HEK293T (cell line): Measurements from ENCODE around the gene SNX3.
"Not testable (repeated sequence)": the region's sequence is repeated elsewhere in the genome, so short reads cannot be mapped to it uniquely, and the experiment has no call there.

Experiments
- CTCF ChIA-PET: fragments of 350-600 bp; formaldehyde crosslinking; extraction: SDS; loops from one replicate; lab custom pipeline; 2021; ENCODE audit warnings: antibody characterized with exemption, inconsistent platforms; lab: Yijun Ruan, JAX
- POLR2A ChIA-PET: fragments of 350-600 bp; formaldehyde crosslinking; extraction: SDS; loops from one replicate; lab custom pipeline; 2020; ENCODE audit warnings: antibody characterized with exemption, inconsistent platforms; lab: Yijun Ruan, JAX
- DNase-seq: peaks from one replicate; pipeline ENCODE4 v3.0.0; 2012; ENCODE audit warnings: mixed read lengths; ENCODE audit errors: extremely low spot score
- ARNT ChIP-seq: fragments of 450-650 bp; IDR thresholded peaks from 2 replicates; pipeline ENCODE4 v1.6.1; 2017; ENCODE audit warnings: mild to moderate bottlenecking
- BHLHE40 ChIP-seq: fragments of 450-650 bp; IDR thresholded peaks from 2 replicates; pipeline ENCODE4 v1.6.1; 2016; ENCODE audit warnings: mild to moderate bottlenecking, moderate library complexity, borderline replicate concordance
- CTBP1 ChIP-seq: fragments of 450-650 bp; IDR thresholded peaks from 2 replicates; pipeline ENCODE4 v1.6.1; 2016; ENCODE audit warnings: borderline replicate concordance
- ELF4 ChIP-seq: fragments of 450-650 bp; IDR thresholded peaks from 2 replicates; pipeline ENCODE4 v1.6.1; 2017; ENCODE audit warnings: antibody characterized with exemption
- FOXA1 ChIP-seq: fragments of 450-650 bp; IDR thresholded peaks from 2 replicates; pipeline ENCODE4 v1.6.1; 2016; ENCODE audit warnings: mild to moderate bottlenecking
- FOXK2 ChIP-seq: fragments of 450-650 bp; IDR thresholded peaks from 2 replicates; pipeline ENCODE4 v1.6.1; 2016; ENCODE audit warnings: mild to moderate bottlenecking
- FOXM1 ChIP-seq: fragments of 450-650 bp; IDR thresholded peaks from 2 replicates; pipeline ENCODE4 v1.6.1; 2017; ENCODE audit warnings: mild to moderate bottlenecking, borderline replicate concordance
- HDGF ChIP-seq: fragments of 450-650 bp; IDR thresholded peaks from 2 replicates; pipeline ENCODE4 v1.6.1; 2017; ENCODE audit warnings: antibody characterized with exemption, borderline replicate concordance
- L3MBTL2 ChIP-seq: fragments of 450-650 bp; conservative IDR thresholded peaks from 2 replicates; pipeline ENCODE4 v1.6.1; 2016; ENCODE audit warnings: mild to moderate bottlenecking
- LEF1 ChIP-seq: fragments of 450-650 bp; IDR thresholded peaks from 2 replicates; pipeline ENCODE4 v1.6.1; 2017; ENCODE audit warnings: mild to moderate bottlenecking, borderline replicate concordance
- NFRKB ChIP-seq: fragments of 450-650 bp; IDR thresholded peaks from 2 replicates; pipeline ENCODE4 v1.6.1; 2016; ENCODE audit warnings: mild to moderate bottlenecking, moderate library complexity
- PKNOX1 ChIP-seq: fragments of 450-650 bp; IDR thresholded peaks from 2 replicates; pipeline ENCODE4 v1.6.1; 2016
- SP1 ChIP-seq: fragments of 450-650 bp; IDR thresholded peaks from 2 replicates; pipeline ENCODE4 v1.6.1; 2017
- SUZ12 ChIP-seq: fragments of 450-650 bp; IDR thresholded peaks from 2 replicates; pipeline ENCODE4 v1.6.1; 2016; ENCODE audit warnings: mild to moderate bottlenecking
- TARDBP ChIP-seq: fragments of 450-650 bp; IDR thresholded peaks from 2 replicates; pipeline ENCODE4 v1.6.1; 2016
- ZNF384 ChIP-seq: fragments of 450-650 bp; IDR thresholded peaks from 2 replicates; pipeline ENCODE4 v1.6.1; 2016

The SNX3 gene

GRCh38 chr6:108286366-108286765 lies 25.5 kb upstream of the SNX3 start:
- POLR2A ChIA-PET: no interaction called here
- no peak for TF ChIP-seq SP1
- TF ChIP-seq FOXK2: no peak
- no peak for TF ChIP-seq ZNF384
- TF ChIP-seq LEF1: no peak
- TF ChIP-seq FOXM1: no peak
- no peak for TF ChIP-seq CTBP1
- DNase-seq: no peak
- CTCF ChIA-PET: no interaction called here

- TF ChIP-seq PKNOX1 (no peak), ARNT (no peak), FOXK2 (no peak)
- CTCF ChIA-PET: interaction anchor here (0.6 kb wide), 2 partner anchors 160 to 208 kb away, joined by 3 to 4 read pairs; no protein-coding TSS in a partner anchor
Measured at GRCh38 chr6:108285381-108285780, 24.5 kb upstream of the SNX3 start.

GRCh38 chr6:108277831-108278230 lies 17.0 kb upstream of the SNX3 start:
- ChIA-PET POLR2A (no interaction called here), CTCF (no interaction called here)
- no peak for TF ChIP-seq CTBP1
- no peak for TF ChIP-seq ARNT
- no peak for TF ChIP-seq NFRKB
- no peak for TF ChIP-seq LEF1
- no peak for TF ChIP-seq FOXM1
- no peak for TF ChIP-seq FOXK2
- no peak for TF ChIP-seq ELF4
- no peak for TF ChIP-seq L3MBTL2
- no peak for TF ChIP-seq TARDBP
- TF ChIP-seq ZNF384: no peak
- no peak for TF ChIP-seq FOXA1
- TF ChIP-seq PKNOX1: no peak
- no peak for TF ChIP-seq SP1
- no peak for TF ChIP-seq BHLHE40
- TF ChIP-seq HDGF: no peak
- TF ChIP-seq SUZ12: no peak
- no peak for DNase-seq

More at GRCh38 chr6:108285381-108285780, 24.5 kb upstream of the SNX3 start:
- POLR2A ChIA-PET: no interaction called here
- DNase-seq: no peak

GRCh38 chr6:108277295-108277694 lies 16.5 kb upstream of the SNX3 start:
- TF ChIP-seq CTBP1 (no peak), PKNOX1 (no peak), NFRKB (no peak), FOXM1 (no peak), ARNT (no peak), SP1 (no peak), HDGF (no peak), ELF4 (no peak), ZNF384 (no peak), LEF1 (no peak), L3MBTL2 (no peak), FOXA1 (no peak), FOXK2 (no peak), BHLHE40 (no peak)
- ChIA-PET POLR2A (no interaction called here), CTCF (no interaction called here)
- no peak for DNase-seq

- no peak for TF ChIP-seq L3MBTL2
- no peak for TF ChIP-seq SUZ12
- TF ChIP-seq BHLHE40: no peak
- TF ChIP-seq FOXK2: no peak
- no peak for TF ChIP-seq LEF1
- TF ChIP-seq FOXA1: no peak
- TF ChIP-seq NFRKB: no peak
- no peak for TF ChIP-seq PKNOX1
- TF ChIP-seq SP1: no peak
- no peak for TF ChIP-seq ARNT
- no peak for TF ChIP-seq FOXM1
- TF ChIP-seq ZNF384: no peak
- TF ChIP-seq CTBP1: no peak
Measured at GRCh38 chr6:108275976-108276375, 15.1 kb upstream of the SNX3 start.

GRCh38 chr6:108274546-108274945 lies 13.7 kb upstream of the SNX3 start:
- DNase-seq: no peak
- TF ChIP-seq LEF1 (no peak), FOXA1 (no peak), PKNOX1 (no peak), HDGF (no peak), BHLHE40 (no peak), TARDBP (no peak), ARNT (no peak), SUZ12 (no peak), L3MBTL2 (no peak), ZNF384 (no peak), ELF4 (no peak), FOXM1 (no peak), NFRKB (no peak), FOXK2 (no peak), SP1 (no peak), CTBP1 (no peak)
- ChIA-PET POLR2A (no interaction called here), CTCF (no interaction called here)

More at GRCh38 chr6:108275976-108276375, 15.1 kb upstream of the SNX3 start:
- POLR2A ChIA-PET: no interaction called here
- no peak for DNase-seq
- CTCF ChIA-PET: no interaction called here

GRCh38 chr6:108269955-108270354 lies 9.1 kb upstream of the SNX3 start:
- POLR2A ChIA-PET, CTCF ChIA-PET, DNase-seq: not testable (repeated sequence)
